Measurements from ENCODE around the gene CCR1. TPM values are rescaled to one million over a fixed set of nuclear protein-coding genes. Genes with fewer than 3 reads are reported as not detected.

The CCR1 gene
- total RNA-seq, 2 experiments from 2014 or later: not detected

Other genes with a start within 250 kb of the CCR1 start
- gene FYCO1, start 212.5 kb downstream of the CCR1 start, total RNA-seq: 10 to 100 TPM; 10.2 to 10.5 TPM
- gene XCR1, start 180.8 kb downstream of the CCR1 start, total RNA-seq: not detected
- gene CCR3, start 34.1 kb upstream of the CCR1 start, total RNA-seq: not detected
- gene CCR2, start 145.8 kb upstream of the CCR1 start, total RNA-seq: not detected
- not detected for gene CCR5, start 162.6 kb upstream of the CCR1 start, total RNA-seq
- under 1 TPM; 0.81 to 0.89 TPM for gene CCRL2, start 198.9 kb upstream of the CCR1 start, total RNA-seq